ENCODE measurements around the gene SEMA3E.

Gene SEMA3E

GRCh38 chr7:83324596-83324995, 324.3 kb downstream of the SEMA3E start:
- FAIRE-seq = no peak
- no peak for TF ChIP-seq SPI1 (IDR thresholded peaks at IDR 0.05; ENCODE audit: low read depth, low read length)
- TF ChIP-seq POLR2A (IDR thresholded peaks at IDR 0.05; ENCODE audit: low read depth, low read length) = no peak
- TF ChIP-seq TAF1 (IDR thresholded peaks at IDR 0.05; ENCODE audit: low read depth, low read length) = no peak
- no peak for TF ChIP-seq POU2F2 (IDR thresholded peaks at IDR 0.05; ENCODE audit: low read depth, low read length)
- TF ChIP-seq PAX5 (IDR thresholded peaks at IDR 0.05; ENCODE audit: insufficient read depth, low read length, severe bottlenecking) = no peak
- no peak for TF ChIP-seq POLR2AphosphoS5 (IDR thresholded peaks at IDR 0.05; ENCODE audit: low read depth, low read length)
- no peak for DNase-seq (ENCODE audit: insufficient read length, low spot score)

GRCh38 chr7:83321011-83321410, 327.9 kb downstream of the SEMA3E start:
- DNase-seq (ENCODE audit: insufficient read length, low spot score) = no peak
- TF ChIP-seq SPI1 (IDR thresholded peaks at IDR 0.05; ENCODE audit: low read depth, low read length) = no peak
- no peak for FAIRE-seq

GRCh38 chr7:83313931-83314330, 335.0 kb downstream of the SEMA3E start:
- DNase-seq (ENCODE audit: insufficient read length, low spot score) (no peak), FAIRE-seq (no peak)
- no peak for TF ChIP-seq TAF1 (IDR thresholded peaks at IDR 0.05; ENCODE audit: low read depth, low read length)
- no peak for TF ChIP-seq POU2F2 (IDR thresholded peaks at IDR 0.05; ENCODE audit: low read depth, low read length)

All from GM12891 (cell line).